ENCODE results near the gene SOCS3. TPM values are rescaled to one million over a fixed set of nuclear protein-coding genes. Genes with fewer than 3 reads are reported as not detected.

The SOCS3 gene
- total RNA-seq, 1 donor from 2014 or later: 16.9 TPM

- peaks cover 55% of the 10 kb centered on the region for H3K4me1 Mint-ChIP-seq (ENCODE audit: unreplicated experiment)
- H3K4me3 Mint-ChIP-seq: peak overlapping the region; percentile 88
- H3K27ac Mint-ChIP-seq: peak overlapping the region; percentile 90
- DNase-seq (ENCODE audit: extremely low spot score, unreplicated experiment): no peak
- no peak for TF ChIP-seq CTCF (conservative IDR thresholded peaks at IDR 0.05)
- H3K27me3 Mint-ChIP-seq: no peaks in the 10 kb centered on the region
- no peaks in the 10 kb centered on the region for H3K9me3 Mint-ChIP-seq
- H3K36me3 Mint-ChIP-seq: peaks cover 4% of the 10 kb centered on the region
Measured at GRCh38 chr17:78353834-78354233, 6.0 kb downstream of the SOCS3 start.

- no peak for TF ChIP-seq CTCF (conservative IDR thresholded peaks at IDR 0.05)
Measured at GRCh38 chr17:78351449-78352006, 8.3 kb downstream of the SOCS3 start.

GRCh38 chr17:78349891-78350642, 9.8 kb downstream of the SOCS3 start:
- Mint-ChIP-seq H3K27ac (no peak overlapping the region), H3K4me1 (ENCODE audit: unreplicated experiment) (peaks cover 25% of the 10 kb centered on the region), H3K27me3 (peaks cover 9% of the 10 kb centered on the region), H3K4me3 (no peak overlapping the region), H3K36me3 (no peaks in the 10 kb centered on the region), H3K9me3 (no peaks in the 10 kb centered on the region)
- peak; percentile 20 for TF ChIP-seq CTCF (conservative IDR thresholded peaks at IDR 0.05)
- DNase-seq (ENCODE audit: extremely low spot score, unreplicated experiment): no peak

More at GRCh38 chr17:78351449-78352006, 8.3 kb downstream of the SOCS3 start:
- H3K4me1 Mint-ChIP-seq (ENCODE audit: unreplicated experiment): peaks cover 39% of the 10 kb centered on the region
- H3K27me3 Mint-ChIP-seq: peaks cover 3% of the 10 kb centered on the region
- peaks cover 4% of the 10 kb centered on the region for H3K36me3 Mint-ChIP-seq
- no peaks in the 10 kb centered on the region for H3K9me3 Mint-ChIP-seq
- peak overlapping the region; percentile 62 for H3K4me3 Mint-ChIP-seq
- peak overlapping the region; percentile 86 for H3K27ac Mint-ChIP-seq
- no peak for DNase-seq (ENCODE audit: extremely low spot score, unreplicated experiment)

- TF ChIP-seq CTCF (conservative IDR thresholded peaks at IDR 0.05): no peak
- peaks cover 10% of the 10 kb centered on the region for H3K27me3 Mint-ChIP-seq
- no peak for DNase-seq (ENCODE audit: extremely low spot score, unreplicated experiment)
- no peaks in the 10 kb centered on the region for H3K36me3 Mint-ChIP-seq
- no peaks in the 10 kb centered on the region for H3K9me3 Mint-ChIP-seq
- H3K27ac Mint-ChIP-seq: no peak overlapping the region
- peaks cover 15% of the 10 kb centered on the region for H3K4me1 Mint-ChIP-seq (ENCODE audit: unreplicated experiment)
- no peak overlapping the region for H3K4me3 Mint-ChIP-seq
Measured at GRCh38 chr17:78348055-78348770, 11.7 kb downstream of the SOCS3 start.

- H3K27me3 Mint-ChIP-seq: peaks cover 10% of the 10 kb centered on the region
- no peak overlapping the region for H3K4me3 Mint-ChIP-seq
- DNase-seq (ENCODE audit: extremely low spot score, unreplicated experiment): no peak
- no peaks in the 10 kb centered on the region for H3K9me3 Mint-ChIP-seq
- TF ChIP-seq CTCF (conservative IDR thresholded peaks at IDR 0.05): no peak
- H3K36me3 Mint-ChIP-seq: no peaks in the 10 kb centered on the region
- H3K4me1 Mint-ChIP-seq (ENCODE audit: unreplicated experiment): peaks cover 13% of the 10 kb centered on the region
- H3K27ac Mint-ChIP-seq: no peak overlapping the region
Measured at GRCh38 chr17:78347453-78347852, 12.4 kb downstream of the SOCS3 start.
